NOMO-1 (cell line): ENCODE data around the gene PDRG1.
"Not testable (repeated sequence)": the region's sequence is repeated elsewhere in the genome, so short reads cannot be mapped to it uniquely, and the experiment has no call there.

Experiments
- DNase-seq, 2 experiments: peaks; one replicate each; lab custom pipeline; 2025; ENCODE audit not compliant: unreplicated experiment in 2 of 2; lab: John Stamatoyannopoulos, UW

The PDRG1 gene

DNA sequence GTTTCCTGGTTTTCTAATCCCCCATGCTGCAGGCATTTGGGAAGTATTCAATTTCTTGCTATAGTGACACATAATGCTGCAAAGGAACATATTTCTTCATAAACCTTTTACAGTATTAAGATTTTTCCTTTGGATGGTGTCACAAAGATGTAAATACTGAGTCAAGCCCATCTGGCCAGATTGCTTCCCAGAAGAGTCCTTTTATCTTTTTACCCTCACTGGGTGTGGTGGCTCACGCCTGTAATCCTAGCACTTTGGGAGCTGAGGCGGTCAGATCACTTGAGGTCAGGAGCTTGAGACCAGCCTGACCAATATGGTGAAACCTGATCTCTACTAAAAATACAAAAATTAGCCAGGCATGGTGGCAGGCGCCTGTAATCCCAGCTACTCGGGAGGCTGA lies 22.2 kb downstream of the PDRG1 start:
- not testable (repeated sequence) for DNase-seq

DNA sequence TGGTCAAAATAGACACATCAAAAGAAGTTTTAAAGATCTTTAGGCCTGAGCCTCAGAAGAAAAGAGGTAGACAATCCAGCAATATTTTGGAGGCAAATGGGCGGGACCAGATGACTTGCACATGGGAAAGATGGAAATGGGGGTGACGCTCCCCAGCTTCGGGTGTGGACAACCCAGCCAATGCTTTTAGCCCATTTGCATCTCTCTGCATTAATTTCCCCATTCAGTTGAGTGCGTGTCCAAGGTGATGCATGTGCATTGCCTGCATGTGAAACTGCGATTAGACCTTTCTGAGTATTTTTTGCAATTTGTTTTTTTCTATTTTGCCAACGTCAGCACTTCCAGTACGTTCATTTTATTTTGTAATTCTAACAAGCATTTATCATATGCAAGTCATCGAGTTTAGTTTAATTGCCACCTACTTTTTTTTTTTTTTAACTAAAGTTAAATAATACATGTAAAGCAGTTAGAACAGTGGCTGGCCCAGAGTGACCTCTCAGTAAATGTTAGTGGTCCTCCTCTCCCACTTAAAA lies 24.2 kb downstream of the PDRG1 start:
- no peak for DNase-seq

GRCh38 chr20:31926493-31926892 lies 25.4 kb downstream of the PDRG1 start:
- DNase-seq, result no peak

GRCh38 chr20:31925631-31926030 lies 26.2 kb downstream of the PDRG1 start:
- DNase-seq, result no peak

GRCh38 chr20:31924561-31924960 lies 27.3 kb downstream of the PDRG1 start:
- DNase-seq, result no peak

- DNase-seq, result no peak
Observed at GRCh38 chr20:31923388-31924331, 28.2 kb downstream of the PDRG1 start.

GRCh38 chr20:31922588-31922987 lies 29.3 kb downstream of the PDRG1 start:
- DNase-seq, result no peak

DNA sequence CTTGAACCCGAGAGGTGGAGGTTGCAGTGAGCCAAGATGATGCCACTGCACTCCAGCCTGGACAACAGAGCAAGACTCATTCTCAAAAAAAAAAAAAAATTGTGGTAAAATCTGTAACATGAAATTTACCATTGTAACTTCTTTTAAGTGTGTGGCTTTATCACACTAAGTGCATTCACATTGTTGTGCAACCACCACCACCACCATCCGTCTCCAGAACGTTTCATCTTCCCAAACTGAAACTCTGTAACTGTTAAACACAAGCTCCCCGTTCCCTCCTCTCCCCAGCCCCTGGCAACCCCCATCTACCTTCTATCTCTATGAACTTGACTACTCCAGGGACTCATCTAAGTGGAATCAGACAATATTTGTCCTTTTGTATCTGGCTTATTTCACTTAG lies 29.7 kb downstream of the PDRG1 start:
- DNase-seq, result peak in 1 of 2 experiments; percentile 6

GRCh38 chr20:31921480-31921879 lies 30.4 kb downstream of the PDRG1 start:
- DNase-seq, result not testable (repeated sequence)

GRCh38 chr20:31920275-31920855 lies 31.5 kb downstream of the PDRG1 start:
- DNase-seq, result no peak

- no peak for DNase-seq
Observed at GRCh38 chr20:31919410-31920155, 32.3 kb downstream of the PDRG1 start.

- DNase-seq, result no peak
Observed at GRCh38 chr20:31918466-31919105, 33.3 kb downstream of the PDRG1 start.

- peak; percentile 39 to 70 for DNase-seq
Observed at GRCh38 chr20:31917962-31918412, 33.9 kb downstream of the PDRG1 start.

DNA sequence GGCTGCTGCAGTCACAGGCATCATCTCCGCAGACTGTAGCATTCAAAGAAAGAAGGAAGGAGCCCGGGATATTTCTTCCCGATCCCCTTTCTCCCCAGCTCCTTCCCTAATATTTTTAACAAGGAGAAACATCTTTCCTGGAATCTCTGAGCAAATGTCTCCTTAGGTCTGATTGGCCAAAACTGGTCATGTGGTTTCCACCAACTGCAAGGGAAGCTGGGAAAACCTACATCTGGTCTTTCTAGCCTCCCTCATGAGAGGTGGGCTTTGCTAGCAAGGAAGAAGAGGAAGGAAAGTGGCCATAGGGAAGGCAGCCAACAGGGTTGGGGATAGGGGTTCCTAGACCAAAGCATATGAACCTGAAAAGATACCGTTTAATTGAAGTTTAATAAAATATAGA lies 35.1 kb downstream of the PDRG1 start:
- DNase-seq, result no peak

- DNase-seq, result no peak
Observed at GRCh38 chr20:31915491-31916280, 36.2 kb downstream of the PDRG1 start.

DNA sequence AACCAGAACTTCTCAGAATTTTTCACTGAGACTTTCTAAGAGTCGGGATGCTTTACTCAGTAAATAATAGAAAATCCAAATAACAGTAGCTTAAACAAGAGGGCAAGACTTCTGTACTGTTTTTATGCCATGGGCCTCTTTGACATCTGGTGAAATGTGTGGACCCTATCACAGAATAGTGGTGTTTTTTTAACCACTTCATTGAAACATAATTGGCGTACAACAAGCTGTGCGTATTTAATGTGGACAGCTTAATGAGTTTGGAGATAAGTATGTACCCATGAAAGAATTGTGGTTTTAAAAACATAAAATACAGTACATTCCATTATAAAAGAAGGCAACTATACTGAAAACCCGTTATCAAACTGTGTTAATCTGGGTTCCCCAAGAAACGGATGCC lies 37.7 kb downstream of the PDRG1 start:
- DNase-seq, result no peak

GRCh38 chr20:31913431-31914157 lies 38.3 kb downstream of the PDRG1 start:
- no peak for DNase-seq

GRCh38 chr20:31910071-31910803 lies 41.6 kb downstream of the PDRG1 start:
- no peak for DNase-seq
